ENCODE data around the gene CCDC149. TPM values are rescaled to one million over a fixed set of nuclear protein-coding genes. Genes with fewer than 3 reads are reported as not detected.

CCDC149 gene
- total and polyA plus RNA-seq, 2 donors (not counting 3 experiments of a cell fraction or from before 2014, with no cell fraction given) = 7.8 to 11.3 TPM

DNA sequence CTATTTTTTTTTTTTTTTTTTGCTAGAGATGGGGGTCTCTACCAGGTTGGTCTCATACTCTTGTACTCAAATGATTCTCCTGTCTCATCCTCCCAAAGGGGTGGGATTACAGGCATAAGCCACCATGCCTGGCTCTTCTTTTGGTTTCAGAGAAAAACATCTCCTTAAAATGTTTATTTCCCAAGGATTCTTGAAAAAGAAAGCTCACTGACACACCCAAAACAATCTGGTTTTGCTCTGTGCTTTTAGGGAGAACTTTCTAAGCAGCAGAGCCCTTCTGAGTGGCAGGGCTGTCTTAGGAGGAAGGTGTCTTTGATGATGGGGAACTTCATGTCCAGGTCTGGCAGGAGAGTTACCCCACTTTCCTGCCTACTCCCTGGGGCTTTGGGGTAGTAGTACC is 116.2 kb downstream of the CCDC149 start:
- Histone ChIP-seq H3K4me1 (ENCODE audit: control insufficient read depth, extremely low read depth, insufficient read depth, low read length) (no peaks in the 10 kb centered on the region), H4K20me1 (replicated peaks; ENCODE audit: control insufficient read depth, extremely low read depth, insufficient read depth, low read length) (no peaks in the 10 kb centered on the region), H3K79me2 (ENCODE audit: control insufficient read depth, insufficient read depth, low read length) (no peaks in the 10 kb centered on the region), H2AFZ (ENCODE audit: low read depth, low read length) (no peak overlapping the region), H3K27ac (ENCODE audit: insufficient read depth, low read depth, low read length) (no peak overlapping the region), H3K4me3 (replicated peaks in 1 of 3; ENCODE audit: insufficient read depth in 1 of 3, low read depth in 1 of 3, low read length in 3 of 3) (no peak overlapping the region), H3K36me3 (ENCODE audit: control insufficient read depth in 2 of 2, extremely low read depth in 1 of 2, insufficient read depth in 2 of 2, low read length in 2 of 2) (no peaks in the 10 kb centered on the region), H3K9ac (replicated peaks; ENCODE audit: extremely low read depth, insufficient read depth, low read length) (no peak overlapping the region), H3K27me3 (ENCODE audit: control insufficient read depth in 2 of 2, insufficient read depth in 2 of 2, low read length in 2 of 2) (peaks cover 48 to 51% of the 10 kb centered on the region in 2 experiments), H3K9me3 (replicated peaks; ENCODE audit: control insufficient read depth, insufficient read depth, low read length) (no peaks in the 10 kb centered on the region), H3K4me2 (ENCODE audit: insufficient read depth, low read length) (no peak overlapping the region), H3K9me1 (replicated peaks; ENCODE audit: control insufficient read depth, extremely low read depth, insufficient read depth, low read length) (no peaks in the 10 kb centered on the region)
- dilution Hi-C loops (cut with MboI; ENCODE audit: extremely low pct_ligation_motif_present, low sequenced_read_pairs) = no loop called here
- intact Hi-C loops (cut with micrococcal nuclease) = no loop called here
- DNase-seq (ENCODE audit: low read depth, low spot score) (no peak), FAIRE-seq (no peak)
- TF ChIP-seq GATA2 (IDR thresholded peaks at IDR 0.05; ENCODE audit: insufficient read depth, insufficient read length, low read depth, low read length) (no peak), POLR2AphosphoS5 (IDR thresholded peaks at IDR 0.05; ENCODE audit: insufficient read depth, low read depth, low read length) (no peak), JUN (IDR thresholded peaks at IDR 0.05; ENCODE audit: borderline replicate concordance, insufficient read depth, insufficient read length, low read depth) (no peak), MYC (IDR thresholded peaks at IDR 0.05; ENCODE audit: low read depth, low read length) (no peak), POLR2A (IDR thresholded peaks at IDR 0.05; ENCODE audit: low read depth, low read length) (no peak), EZH2 (IDR thresholded peaks at IDR 0.05; ENCODE audit: borderline replicate concordance, low read depth, low read length, severe bottlenecking) (no peak)
- TF ChIP-seq, protein P1, sequence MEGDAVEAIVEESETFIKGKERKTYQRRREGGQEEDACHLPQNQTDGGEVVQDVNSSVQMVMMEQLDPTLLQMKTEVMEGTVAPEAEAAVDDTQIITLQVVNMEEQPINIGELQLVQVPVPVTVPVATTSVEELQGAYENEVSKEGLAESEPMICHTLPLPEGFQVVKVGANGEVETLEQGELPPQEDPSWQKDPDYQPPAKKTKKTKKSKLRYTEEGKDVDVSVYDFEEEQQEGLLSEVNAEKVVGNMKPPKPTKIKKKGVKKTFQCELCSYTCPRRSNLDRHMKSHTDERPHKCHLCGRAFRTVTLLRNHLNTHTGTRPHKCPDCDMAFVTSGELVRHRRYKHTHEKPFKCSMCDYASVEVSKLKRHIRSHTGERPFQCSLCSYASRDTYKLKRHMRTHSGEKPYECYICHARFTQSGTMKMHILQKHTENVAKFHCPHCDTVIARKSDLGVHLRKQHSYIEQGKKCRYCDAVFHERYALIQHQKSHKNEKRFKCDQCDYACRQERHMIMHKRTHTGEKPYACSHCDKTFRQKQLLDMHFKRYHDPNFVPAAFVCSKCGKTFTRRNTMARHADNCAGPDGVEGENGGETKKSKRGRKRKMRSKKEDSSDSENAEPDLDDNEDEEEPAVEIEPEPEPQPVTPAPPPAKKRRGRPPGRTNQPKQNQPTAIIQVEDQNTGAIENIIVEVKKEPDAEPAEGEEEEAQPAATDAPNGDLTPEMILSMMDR (IDR thresholded peaks at IDR 0.05; ENCODE audit: extremely low read depth in 1 of 2, insufficient read depth in 1 of 2, low read depth in 1 of 2, low read length in 2 of 2) = no peak
- BruUV-seq (replicated peaks) = no TSS peak
- ChIA-PET CTCF (interaction anchor here (1.0 to 1.1 kb wide), 2 partner anchors 8 to 183 kb away, joined by 3 to 5 read pairs; no protein-coding TSS in a partner anchor), POLR2A (no interaction called here)

Measured in endothelial cell of umbilical vein (primary cell).